Peyer's patch (tissue), 4 donors: ENCODE results near the gene SUPT3H.

Experiments used
- POLR2A ChIP-seq, 2 donors: fragments of 450-650 bp; IDR thresholded peaks; one replicate each; pipeline ENCODE4 v1.5.1; 2017; ENCODE audit warnings: antibody characterized with exemption in 2 of 2, mild to moderate bottlenecking in 2 of 2, moderate library complexity in 2 of 2
- TF ChIP-seq, protein P1 (sequence below), 6 experiments: fragments of 450-650 bp in 4 of 6; fragments of 200-600 bp in 2 of 6; sonication (generic) in 1 of 6; IDR thresholded peaks; one replicate each; pipeline ENCODE4 v1.5.1; 2017 to 2019; ENCODE audit warnings: antibody characterized with exemption in 6 of 6, mild to moderate bottlenecking in 3 of 6, moderate library complexity in 1 of 6

DNA sequence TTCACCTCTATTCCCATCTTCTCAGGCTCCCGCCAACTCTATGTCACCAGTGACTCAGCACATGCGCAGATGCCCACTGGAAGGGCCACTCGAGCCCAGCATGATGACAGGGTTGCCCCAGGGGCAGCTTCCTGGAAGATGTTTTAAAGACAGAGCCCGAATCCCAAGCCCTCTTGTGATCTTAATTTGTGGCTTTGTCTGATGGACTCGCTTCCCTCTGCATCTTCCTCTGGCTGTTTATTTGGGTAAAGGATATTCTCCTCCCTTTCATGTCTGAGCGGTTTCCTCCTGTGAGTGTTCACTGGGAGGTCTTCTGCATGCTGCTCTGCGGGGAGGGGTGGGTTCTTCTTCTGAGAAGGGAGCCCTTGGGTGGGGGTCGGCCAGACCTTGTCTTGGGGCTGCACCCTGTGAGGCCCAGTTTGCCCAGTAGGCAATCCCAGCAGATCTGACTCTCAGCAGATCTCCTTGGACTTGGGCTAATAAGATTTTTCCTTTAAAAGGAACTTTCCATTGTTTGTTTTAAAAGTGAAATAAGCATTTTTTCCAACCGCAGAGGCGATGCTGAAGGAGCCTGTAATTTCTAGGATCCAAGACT lies 589.2 kb downstream of the SUPT3H start:
- TF ChIP-seq, protein P1, sequence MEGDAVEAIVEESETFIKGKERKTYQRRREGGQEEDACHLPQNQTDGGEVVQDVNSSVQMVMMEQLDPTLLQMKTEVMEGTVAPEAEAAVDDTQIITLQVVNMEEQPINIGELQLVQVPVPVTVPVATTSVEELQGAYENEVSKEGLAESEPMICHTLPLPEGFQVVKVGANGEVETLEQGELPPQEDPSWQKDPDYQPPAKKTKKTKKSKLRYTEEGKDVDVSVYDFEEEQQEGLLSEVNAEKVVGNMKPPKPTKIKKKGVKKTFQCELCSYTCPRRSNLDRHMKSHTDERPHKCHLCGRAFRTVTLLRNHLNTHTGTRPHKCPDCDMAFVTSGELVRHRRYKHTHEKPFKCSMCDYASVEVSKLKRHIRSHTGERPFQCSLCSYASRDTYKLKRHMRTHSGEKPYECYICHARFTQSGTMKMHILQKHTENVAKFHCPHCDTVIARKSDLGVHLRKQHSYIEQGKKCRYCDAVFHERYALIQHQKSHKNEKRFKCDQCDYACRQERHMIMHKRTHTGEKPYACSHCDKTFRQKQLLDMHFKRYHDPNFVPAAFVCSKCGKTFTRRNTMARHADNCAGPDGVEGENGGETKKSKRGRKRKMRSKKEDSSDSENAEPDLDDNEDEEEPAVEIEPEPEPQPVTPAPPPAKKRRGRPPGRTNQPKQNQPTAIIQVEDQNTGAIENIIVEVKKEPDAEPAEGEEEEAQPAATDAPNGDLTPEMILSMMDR (IDR thresholded peaks at IDR 0.05) = no peak
- TF ChIP-seq POLR2A (IDR thresholded peaks at IDR 0.05) = no peak
